ENCODE results near the gene HAND2.

HAND2 gene

DNA sequence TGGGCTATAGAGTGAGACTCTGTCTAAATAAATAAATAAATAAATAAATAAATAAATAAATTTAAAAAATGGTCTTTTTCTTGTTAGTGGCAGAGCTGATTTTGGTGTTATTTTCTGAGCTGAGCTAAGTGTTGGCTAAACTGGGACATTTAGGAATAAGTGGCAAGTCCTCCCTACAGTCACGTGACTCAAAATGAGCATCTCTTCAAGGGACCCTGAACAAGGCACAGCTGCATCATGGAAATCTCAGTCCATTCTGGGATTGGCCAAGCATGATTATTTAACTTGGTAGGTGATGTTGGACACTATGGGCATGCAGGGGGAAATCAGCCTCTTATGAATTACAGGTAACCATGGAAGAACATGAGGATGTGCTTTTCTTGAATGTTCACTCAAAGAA, 42.0 kb downstream of the HAND2 start:
- no peaks in the 10 kb centered on the region for H3K27me3 ChIP-seq (ENCODE audit: low read depth, low read length)
- no peak overlapping the region for H3K4me3 ChIP-seq (ENCODE audit: low read length)
- no peak for TF ChIP-seq EZH2phosphoT487 (IDR thresholded peaks at IDR 0.05; ENCODE audit: low read depth)
- TF ChIP-seq, protein P1, sequence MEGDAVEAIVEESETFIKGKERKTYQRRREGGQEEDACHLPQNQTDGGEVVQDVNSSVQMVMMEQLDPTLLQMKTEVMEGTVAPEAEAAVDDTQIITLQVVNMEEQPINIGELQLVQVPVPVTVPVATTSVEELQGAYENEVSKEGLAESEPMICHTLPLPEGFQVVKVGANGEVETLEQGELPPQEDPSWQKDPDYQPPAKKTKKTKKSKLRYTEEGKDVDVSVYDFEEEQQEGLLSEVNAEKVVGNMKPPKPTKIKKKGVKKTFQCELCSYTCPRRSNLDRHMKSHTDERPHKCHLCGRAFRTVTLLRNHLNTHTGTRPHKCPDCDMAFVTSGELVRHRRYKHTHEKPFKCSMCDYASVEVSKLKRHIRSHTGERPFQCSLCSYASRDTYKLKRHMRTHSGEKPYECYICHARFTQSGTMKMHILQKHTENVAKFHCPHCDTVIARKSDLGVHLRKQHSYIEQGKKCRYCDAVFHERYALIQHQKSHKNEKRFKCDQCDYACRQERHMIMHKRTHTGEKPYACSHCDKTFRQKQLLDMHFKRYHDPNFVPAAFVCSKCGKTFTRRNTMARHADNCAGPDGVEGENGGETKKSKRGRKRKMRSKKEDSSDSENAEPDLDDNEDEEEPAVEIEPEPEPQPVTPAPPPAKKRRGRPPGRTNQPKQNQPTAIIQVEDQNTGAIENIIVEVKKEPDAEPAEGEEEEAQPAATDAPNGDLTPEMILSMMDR (IDR thresholded peaks at IDR 0.05; ENCODE audit: low read depth, low read length) = no peak
- peaks cover 7% of the 10 kb centered on the region for H3K4me1 ChIP-seq (ENCODE audit: low read length)
- no peak overlapping the region for H3K4me2 ChIP-seq (ENCODE audit: low read length)
- H3K9me3 ChIP-seq (ENCODE audit: insufficient read depth, low read length) = no peaks in the 10 kb centered on the region
- H3K9ac ChIP-seq (ENCODE audit: low read length) = no peak overlapping the region
- no peak overlapping the region for H3K27ac ChIP-seq (ENCODE audit: low read length)
- H3K79me2 ChIP-seq (ENCODE audit: low read length) = no peaks in the 10 kb centered on the region
- no peak overlapping the region for H2AFZ ChIP-seq (ENCODE audit: low read depth, low read length)
- no peaks in the 10 kb centered on the region for H4K20me1 ChIP-seq (ENCODE audit: insufficient read depth, low read length)
- no peaks in the 10 kb centered on the region for H3K36me3 ChIP-seq (replicated peaks; ENCODE audit: low read depth, low read length)

DNA sequence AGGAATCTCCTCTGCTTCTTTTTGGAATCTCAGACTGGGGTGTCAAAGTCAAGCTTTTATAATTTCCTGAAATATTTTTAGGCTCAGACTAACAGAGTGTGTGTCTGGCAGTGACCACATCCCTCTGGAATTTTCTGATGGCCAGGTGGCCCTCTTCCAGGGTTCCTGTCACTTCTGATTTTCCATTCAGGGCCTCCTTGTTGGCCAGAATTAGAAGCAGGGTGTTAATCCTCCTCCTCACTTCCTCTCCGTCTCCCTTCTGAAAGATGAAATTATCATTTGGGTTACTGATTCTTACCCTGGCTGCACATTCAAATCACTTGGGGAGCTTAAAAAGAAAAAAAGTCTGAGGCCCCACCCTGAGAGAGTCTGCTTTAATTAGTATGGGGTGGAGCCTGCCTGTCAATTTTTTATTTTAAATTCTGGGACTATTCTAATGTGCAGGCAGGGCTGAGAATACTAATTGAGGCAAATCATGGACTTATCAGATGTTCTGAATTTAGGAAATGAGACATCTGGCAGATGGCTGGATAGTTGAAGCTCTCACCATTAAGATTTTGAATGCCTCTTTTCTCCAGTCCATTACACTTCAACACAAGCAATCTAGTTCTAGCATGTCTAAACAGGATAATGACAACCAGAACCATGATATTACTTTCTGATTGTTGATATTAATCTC, 43.2 kb downstream of the HAND2 start:
- Histone ChIP-seq H3K4me3 (ENCODE audit: low read length) (no peak overlapping the region), H3K9me3 (ENCODE audit: insufficient read depth, low read length) (no peaks in the 10 kb centered on the region), H3K79me2 (ENCODE audit: low read length) (no peaks in the 10 kb centered on the region), H3K4me2 (ENCODE audit: low read length) (no peak overlapping the region), H3K27me3 (ENCODE audit: low read depth, low read length) (no peaks in the 10 kb centered on the region), H2AFZ (ENCODE audit: low read depth, low read length) (no peak overlapping the region), H3K36me3 (replicated peaks; ENCODE audit: low read depth, low read length) (no peaks in the 10 kb centered on the region), H3K9ac (ENCODE audit: low read length) (no peak overlapping the region), H3K27ac (ENCODE audit: low read length) (no peak overlapping the region), H4K20me1 (ENCODE audit: insufficient read depth, low read length) (no peaks in the 10 kb centered on the region), H3K4me1 (ENCODE audit: low read length) (peaks cover 7% of the 10 kb centered on the region)
- TF ChIP-seq, protein P1 (IDR thresholded peaks at IDR 0.05; ENCODE audit: low read depth, low read length) = no peak
- no peak for TF ChIP-seq EZH2phosphoT487 (IDR thresholded peaks at IDR 0.05; ENCODE audit: low read depth)

DNA sequence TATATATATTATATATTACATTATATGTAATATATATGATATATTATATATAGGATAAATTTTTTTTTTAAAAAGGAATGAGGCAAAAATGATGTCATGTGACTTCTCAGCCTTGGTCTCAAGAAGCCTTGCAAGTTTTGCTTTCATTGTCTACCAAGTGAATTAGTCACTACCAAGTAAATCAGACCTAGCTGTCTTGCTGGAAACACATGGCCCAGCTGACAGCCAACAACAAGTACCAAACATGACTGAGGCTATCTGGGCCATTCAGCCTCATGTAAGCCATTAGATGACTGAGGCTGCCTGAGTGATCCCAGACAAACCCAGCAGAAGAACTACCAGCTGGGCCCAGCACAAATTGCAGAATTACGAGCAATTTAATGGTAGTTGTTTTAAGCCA, 44.9 kb downstream of the HAND2 start:
- Histone ChIP-seq H3K4me3 (ENCODE audit: low read length) (no peak overlapping the region), H3K27ac (ENCODE audit: low read length) (no peak overlapping the region), H3K9ac (ENCODE audit: low read length) (no peak overlapping the region), H3K79me2 (ENCODE audit: low read length) (no peaks in the 10 kb centered on the region), H3K27me3 (ENCODE audit: low read depth, low read length) (no peaks in the 10 kb centered on the region), H4K20me1 (ENCODE audit: insufficient read depth, low read length) (no peaks in the 10 kb centered on the region), H2AFZ (ENCODE audit: low read depth, low read length) (no peak overlapping the region), H3K36me3 (replicated peaks; ENCODE audit: low read depth, low read length) (no peaks in the 10 kb centered on the region), H3K4me2 (ENCODE audit: low read length) (no peak overlapping the region), H3K4me1 (ENCODE audit: low read length) (peaks cover 7% of the 10 kb centered on the region), H3K9me3 (ENCODE audit: insufficient read depth, low read length) (no peaks in the 10 kb centered on the region)
- no peak for TF ChIP-seq EZH2phosphoT487 (IDR thresholded peaks at IDR 0.05; ENCODE audit: low read depth)
- TF ChIP-seq, protein P1 (IDR thresholded peaks at IDR 0.05; ENCODE audit: low read depth, low read length) = no peak

DNA sequence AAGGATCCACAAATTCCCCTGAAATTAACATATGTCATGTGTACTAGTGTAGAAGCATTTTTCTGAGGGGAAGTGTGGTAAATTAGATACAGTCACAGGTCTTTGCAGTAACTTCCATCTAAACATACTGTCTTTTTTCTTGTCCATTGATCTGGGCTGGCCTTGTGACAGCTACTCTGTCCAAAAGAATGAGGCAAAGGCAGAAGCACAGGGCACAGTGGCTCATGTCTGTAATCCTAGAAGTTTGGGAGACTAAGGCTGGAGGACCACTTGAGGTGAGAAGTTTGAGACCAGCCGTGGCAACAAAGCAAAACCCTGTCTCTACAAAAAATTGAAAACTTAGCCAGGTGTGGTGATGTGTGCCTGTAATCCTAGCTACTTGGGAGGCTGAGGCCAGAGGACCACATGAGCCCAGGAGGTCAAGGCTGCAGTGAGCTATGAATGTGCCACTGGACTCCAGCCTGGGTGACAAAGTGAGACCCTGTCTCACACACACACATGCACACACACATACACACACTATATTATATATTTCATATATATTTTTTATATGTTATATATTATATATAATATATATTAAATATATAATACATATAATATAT, 47.6 kb downstream of the HAND2 start:
- TF ChIP-seq EZH2phosphoT487 (IDR thresholded peaks at IDR 0.05; ENCODE audit: low read depth) = no peak
- TF ChIP-seq, protein P1 (IDR thresholded peaks at IDR 0.05; ENCODE audit: low read depth, low read length) = no peak
- H4K20me1 ChIP-seq (ENCODE audit: insufficient read depth, low read length) = no peaks in the 10 kb centered on the region
- H3K79me2 ChIP-seq (ENCODE audit: low read length) = no peaks in the 10 kb centered on the region
- H3K27ac ChIP-seq (ENCODE audit: low read length) = no peak overlapping the region
- no peak overlapping the region for H3K9ac ChIP-seq (ENCODE audit: low read length)
- no peak overlapping the region for H3K4me3 ChIP-seq (ENCODE audit: low read length)
- no peaks in the 10 kb centered on the region for H3K9me3 ChIP-seq (ENCODE audit: insufficient read depth, low read length)
- H2AFZ ChIP-seq (ENCODE audit: low read depth, low read length) = no peak overlapping the region
- peaks cover 7% of the 10 kb centered on the region for H3K4me1 ChIP-seq (ENCODE audit: low read length)
- H3K27me3 ChIP-seq (ENCODE audit: low read depth, low read length) = no peaks in the 10 kb centered on the region
- H3K4me2 ChIP-seq (ENCODE audit: low read length) = no peak overlapping the region
- H3K36me3 ChIP-seq (replicated peaks; ENCODE audit: low read depth, low read length) = no peaks in the 10 kb centered on the region
